Embryonic facial prominence (tissue), 1 donor: ENCODE results near the gene IFT52.
A peak's percentile ranks its signal among the peaks of the same experiment; 100 is the strongest.
"Not testable (repeated sequence)": the region's sequence is repeated elsewhere in the genome, so short reads cannot be mapped to it uniquely, and the experiment has no call there.

Experiments used
- DNase-seq: peaks from one replicate; pipeline ENCODE4 v3.0.0-alpha.2; 2016; ENCODE audit errors: extremely low spot score

The IFT52 gene

GRCh38 chr20:43650997-43651525 is 60.3 kb downstream of the IFT52 start:
- no peak for DNase-seq

DNA sequence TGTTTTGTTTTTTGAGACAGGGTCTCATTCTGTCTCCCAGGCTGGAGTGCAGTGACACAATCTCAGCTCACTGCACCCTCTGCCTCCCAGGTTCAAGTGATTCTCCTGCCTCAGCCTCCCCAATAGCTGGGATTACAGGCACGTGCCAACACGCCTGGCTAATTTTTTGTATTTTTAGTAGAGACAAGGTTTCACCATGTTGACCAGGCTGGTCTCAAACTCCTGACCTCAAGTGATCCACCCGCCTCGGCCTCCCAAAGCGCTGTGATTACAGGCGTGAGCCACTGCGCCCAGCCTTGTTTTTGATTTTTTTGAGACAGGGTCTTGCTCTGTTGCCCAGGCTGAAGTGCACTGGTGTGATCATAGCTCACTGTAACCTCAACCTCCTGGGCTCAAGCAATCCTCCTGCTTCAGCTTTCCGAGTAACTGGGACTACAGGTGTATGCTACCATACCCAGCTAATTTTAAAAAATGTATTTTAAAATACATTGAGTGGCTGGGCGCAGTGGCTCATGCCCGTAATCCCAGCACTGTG is 61.0 kb downstream of the IFT52 start:
- DNase-seq, result not testable (repeated sequence)

DNA sequence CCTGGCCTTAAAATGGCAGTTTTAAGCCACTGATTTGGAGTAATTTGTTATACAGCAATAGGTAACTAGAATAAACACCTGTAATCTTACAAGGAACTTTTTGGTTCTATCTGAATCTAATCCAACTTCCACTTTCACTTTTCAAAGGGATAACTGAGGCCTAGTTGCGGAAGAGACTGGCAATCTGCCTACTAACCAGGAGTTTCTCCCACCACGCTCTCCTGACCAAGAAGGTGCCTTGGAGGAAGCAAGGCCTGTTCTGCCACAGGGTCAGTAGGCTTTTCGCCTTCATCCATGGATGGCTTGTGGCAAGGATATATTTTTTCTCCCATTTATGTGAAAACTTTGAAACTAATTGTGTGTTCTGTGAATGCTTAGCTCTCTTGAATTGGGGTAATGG is 63.2 kb downstream of the IFT52 start:
- no peak for DNase-seq

- DNase-seq, result not testable (repeated sequence)
Observed at GRCh38 chr20:43655176-43655575, 64.4 kb downstream of the IFT52 start.

DNA sequence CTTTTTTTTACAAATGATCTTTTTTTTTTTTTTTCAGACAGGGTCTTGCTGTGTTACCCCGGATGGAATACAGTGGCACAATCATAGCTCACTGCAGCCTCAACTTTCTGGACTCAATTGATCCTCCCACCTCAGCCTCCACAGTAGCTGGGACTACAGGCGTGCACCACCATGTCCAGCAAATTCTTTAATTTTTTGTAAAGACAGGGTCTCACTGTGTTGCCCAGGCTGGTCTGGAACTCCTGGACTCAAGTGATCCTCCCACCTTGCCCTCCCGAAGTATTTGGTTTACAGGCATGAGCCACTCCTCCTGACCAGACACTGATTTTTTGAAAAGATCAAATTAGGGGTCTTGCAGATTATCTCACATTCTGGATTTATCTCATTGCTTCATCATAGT is 65.2 kb downstream of the IFT52 start:
- DNase-seq, result no peak

DNA sequence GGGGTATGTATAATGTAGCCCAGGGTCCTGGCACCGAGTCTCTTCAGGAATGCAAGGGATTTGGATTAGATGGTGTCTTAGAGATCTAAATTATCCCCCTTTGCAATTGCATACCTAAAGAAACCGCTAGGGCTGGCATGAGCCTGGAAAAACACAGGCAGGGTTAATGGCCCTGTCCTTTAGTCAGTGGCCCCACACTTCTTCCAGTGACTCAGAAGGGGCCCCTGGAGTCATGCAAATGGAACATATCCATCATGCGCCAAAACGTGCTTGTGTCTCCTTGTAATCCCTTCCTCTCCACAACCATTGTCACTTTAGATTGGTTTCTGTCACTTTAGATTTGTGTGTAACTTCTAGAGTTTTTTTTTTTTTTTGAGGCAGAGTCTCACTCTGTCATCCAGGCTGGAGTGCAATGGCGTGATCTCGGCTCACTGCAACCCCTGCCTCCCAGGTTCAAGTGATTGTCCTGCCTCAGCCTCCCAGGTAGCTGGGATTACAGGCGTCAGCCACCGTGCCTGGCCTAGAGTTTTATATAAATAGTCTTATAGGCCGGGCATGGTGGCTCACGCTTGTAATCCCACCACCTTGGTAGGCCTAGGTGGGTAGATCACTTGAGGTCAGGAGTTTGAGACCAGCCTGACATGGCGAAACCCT is 67.5 kb downstream of the IFT52 start:
- no peak for DNase-seq

- DNase-seq, result no peak
Observed at GRCh38 chr20:43658723-43659419, 68.1 kb downstream of the IFT52 start.

DNA sequence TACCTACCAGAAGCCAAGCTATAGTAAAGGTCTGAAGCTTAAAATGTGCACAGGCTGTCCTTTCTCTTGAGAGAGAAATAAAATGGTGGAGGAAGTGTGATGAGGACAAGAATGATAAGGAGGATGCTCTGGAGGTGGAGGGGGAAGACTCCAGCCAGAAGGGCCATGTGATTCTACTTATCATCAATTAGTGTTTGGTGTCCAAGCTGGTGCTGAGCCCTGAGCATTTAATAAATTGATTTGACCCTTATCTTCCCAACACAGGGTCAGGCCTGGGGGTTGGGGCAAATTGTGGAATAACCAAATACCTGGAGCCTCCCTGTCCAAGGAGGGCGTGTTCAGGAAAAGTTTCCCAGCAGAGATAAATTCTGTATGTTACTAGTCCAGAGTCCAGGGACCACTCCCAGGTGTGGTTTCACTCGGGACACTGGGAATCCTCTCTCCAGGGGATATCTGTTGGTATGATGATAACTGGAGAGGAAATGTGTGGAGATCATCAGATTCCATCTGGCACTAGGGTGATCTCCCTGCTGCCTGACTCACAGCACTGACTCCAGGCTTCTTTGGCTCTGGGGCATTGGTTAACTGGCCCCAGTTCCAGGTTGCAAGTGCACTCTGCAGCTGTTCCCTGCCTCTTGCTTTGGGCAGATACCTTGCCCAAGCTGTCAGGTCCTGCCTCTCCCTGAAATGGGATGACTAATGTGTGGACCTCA is 72.4 kb downstream of the IFT52 start:
- DNase-seq, result no peak

- no peak for DNase-seq
Observed at GRCh38 chr20:43665466-43666176, 74.9 kb downstream of the IFT52 start.

DNA sequence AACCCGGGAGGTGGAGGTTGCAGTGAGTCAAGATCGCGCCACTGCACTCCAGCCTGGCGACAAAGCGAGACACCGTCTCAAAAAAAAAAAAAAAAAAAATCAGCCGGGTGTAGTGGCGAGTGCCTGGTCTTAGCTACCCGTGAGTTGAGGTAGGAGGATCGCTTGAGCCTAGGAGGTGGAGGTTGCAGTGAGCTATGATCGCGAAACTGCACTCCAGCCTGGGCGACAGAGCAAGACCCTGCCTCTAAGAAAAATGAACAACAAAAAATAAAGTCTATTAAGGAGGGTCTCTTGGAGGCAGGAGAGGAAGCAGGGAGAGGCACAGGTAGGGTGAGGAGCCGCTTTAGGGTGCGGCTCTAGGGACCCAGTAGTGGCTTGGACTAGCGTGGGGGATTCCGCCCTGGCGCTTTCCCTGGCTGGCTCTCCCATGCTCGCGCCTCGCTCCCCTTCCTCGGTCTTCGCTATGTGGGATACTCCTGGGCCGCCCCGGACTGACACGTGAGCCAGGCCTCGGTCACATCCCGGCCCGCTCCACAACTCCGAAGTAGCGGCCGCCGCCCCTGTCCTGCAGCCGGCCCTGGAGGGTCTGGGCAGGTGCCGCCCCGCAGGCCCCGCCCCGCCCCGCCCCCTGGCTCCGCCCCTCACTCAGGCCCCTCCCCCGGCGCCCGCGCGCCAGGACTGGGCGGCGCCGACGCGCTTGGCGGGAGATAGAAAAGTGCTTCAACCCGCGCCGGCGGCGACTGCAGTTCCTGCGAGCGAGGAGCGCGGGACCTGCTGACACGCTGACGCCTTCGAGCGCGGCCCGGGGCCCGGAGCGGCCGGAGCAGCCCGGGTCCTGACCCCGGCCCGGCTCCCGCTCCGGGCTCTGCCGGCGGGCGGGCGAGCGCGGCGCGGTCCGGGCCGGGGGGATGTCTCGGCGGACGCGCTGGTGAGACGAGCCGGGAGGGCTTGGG is 75.9 kb downstream of the IFT52 start, which contains the start of gene MYBL2:
TSS of gene MYBL2 (plus strand) at position 739 of the 953 bp plus-strand sequence. CDS start at position 909, 170 bp downstream.
- DNase-seq, result peak; percentile 20

DNA sequence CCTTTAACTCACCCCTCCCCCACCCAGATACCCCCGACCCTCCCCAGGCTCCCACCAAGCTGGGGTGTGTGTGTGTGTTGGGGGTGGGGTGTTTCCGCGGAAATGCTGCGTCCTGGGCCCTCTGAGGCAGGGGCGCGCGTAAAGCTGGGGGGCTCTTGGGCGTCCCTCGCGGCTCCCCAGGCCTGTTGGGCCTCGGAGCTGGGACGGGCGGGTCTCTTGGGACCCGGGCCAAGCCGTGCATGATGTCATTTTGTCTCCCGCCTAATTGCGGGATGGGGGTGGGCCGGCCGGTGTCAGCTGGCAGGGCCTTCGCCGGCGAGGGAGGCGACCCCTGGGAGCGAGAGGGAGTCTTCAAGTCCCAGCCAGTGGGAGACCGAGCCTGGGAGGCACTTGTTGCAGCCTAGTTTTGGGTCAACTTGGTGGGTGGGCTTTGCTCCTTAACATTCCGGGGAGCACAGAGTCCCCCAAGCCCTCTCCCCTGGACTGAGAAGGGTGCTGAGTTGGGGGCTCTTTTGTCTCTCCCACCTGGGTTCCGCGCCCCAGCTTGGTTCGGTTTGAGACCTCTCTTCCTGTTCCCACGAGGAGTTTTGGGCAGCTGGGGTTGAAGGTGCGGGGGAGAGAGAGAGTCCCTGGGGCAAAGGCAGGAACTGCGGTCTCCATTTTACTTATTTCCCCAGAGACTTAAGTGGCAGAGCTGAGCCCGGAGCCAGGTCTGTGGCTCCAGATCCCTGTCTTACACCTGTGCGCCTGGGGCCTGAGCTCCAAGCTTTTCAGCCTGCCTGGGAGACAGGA is 76.8 kb downstream of the IFT52 start:
- DNase-seq, result no peak

DNA sequence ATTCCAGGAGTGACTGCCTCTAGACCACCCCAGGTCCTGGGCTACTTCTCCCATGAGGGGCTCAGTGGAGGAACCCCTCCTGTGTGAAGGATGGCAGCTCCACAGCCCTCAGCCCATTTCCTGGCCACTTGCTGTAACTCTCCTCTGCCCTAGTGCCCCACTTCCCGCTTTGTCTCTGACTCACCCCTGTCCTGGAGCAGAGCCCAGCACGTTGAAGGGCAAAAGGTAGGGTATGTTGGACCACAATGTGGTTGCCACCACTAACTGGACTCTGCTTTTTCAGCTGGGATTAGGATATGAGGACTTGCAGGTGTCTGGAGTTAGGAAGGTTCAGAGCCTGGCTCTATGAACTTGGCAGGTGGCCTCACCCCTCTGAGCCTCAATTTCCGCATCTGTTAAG is 78.6 kb downstream of the IFT52 start:
- DNase-seq, result no peak

- no peak for DNase-seq
Observed at GRCh38 chr20:43670423-43670822, 79.7 kb downstream of the IFT52 start.

DNA sequence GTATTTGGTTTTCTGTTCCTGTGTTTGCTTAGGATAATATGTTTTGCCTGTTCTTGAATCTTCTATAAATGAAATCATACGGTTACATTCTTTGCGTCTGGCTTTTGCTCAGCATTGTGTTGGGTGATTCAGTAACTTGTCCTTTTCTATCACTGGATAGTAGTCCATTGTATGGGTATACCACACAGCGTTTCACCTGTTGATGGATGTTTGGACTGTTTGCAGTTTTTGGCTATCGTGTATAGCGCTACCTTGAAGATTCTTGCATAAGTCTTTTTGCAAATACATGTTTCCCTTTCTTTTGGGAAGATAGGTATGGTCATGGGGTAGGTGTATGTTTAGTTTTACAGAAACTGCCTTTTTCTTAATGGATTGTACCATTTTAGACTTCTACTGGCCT is 85.6 kb downstream of the IFT52 start:
- no peak for DNase-seq

DNA sequence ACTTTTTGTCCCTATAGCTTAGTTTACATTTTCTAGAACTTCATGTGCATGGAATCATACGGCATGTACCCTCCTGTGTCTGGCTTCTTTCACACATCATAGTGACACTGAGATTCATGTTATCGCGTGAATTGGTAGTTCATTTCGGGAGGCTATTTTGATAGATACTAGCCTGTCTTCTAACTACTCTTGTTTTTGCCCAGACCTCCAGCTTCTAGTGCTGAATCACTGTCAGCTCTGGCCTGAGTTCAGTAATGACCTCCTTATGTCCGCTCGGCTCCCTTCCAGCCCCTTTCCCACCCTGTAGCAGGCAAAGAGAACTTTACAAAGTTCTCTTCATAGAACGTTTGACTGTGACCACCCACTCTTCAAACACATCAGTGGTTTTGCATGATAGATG is 90.2 kb downstream of the IFT52 start:
- no peak for DNase-seq

GRCh38 chr20:43681468-43681942 is 90.8 kb downstream of the IFT52 start:
- DNase-seq, result no peak

DNA sequence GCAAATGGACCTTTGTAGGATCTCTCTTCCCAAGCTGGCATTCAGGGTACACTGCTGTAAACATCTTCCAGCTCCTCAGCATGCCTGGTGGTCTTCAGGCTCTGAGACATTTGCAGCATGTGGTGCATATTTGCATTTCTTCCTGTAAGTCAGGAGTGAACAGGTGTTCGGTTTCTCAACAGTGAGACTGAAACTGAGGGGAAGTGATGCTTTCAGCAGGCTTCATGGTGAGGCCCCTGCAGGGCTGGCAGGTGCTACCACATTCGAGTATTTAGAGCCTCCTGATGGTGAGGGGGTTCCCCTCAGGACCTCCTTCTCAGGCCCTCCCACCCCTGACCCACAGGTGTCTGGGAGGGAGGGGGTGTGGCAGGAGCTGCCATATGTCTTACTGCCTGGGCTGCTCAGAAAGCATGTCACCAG is 91.3 kb downstream of the IFT52 start:
- no peak for DNase-seq

DNA sequence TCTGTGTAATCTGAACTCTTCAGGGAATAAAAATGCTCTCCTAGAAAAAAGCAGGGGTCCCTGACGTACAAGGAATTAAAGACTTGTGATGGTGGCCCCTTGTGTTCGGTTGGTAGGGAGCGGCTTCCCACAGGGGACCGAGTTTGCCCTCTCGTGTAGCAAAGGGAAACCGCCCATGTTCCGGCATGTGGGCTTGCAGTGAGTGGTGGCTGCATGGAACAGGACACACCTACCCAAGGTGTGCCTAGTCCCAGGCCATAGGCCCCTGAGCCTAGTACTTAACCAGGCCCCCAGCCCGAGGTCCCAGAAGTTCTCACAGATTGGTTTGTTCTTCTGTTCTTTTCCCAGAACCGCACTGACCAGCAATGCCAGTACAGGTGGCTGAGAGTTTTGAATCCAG is 91.7 kb downstream of the IFT52 start:
- no peak for DNase-seq

GRCh38 chr20:43686820-43687219 is 96.1 kb downstream of the IFT52 start:
- DNase-seq, result no peak

GRCh38 chr20:43689165-43689564 is 98.4 kb downstream of the IFT52 start:
- DNase-seq, result no peak
